COLO668 (cell line): ENCODE results near the gene FGF21.
"Not testable (repeated sequence)": the region's sequence is repeated elsewhere in the genome, so short reads cannot be mapped to it uniquely, and the experiment has no call there.

ENCODE experiments used
- DNase-seq: peaks from one replicate; lab custom pipeline; 2025; ENCODE audit not compliant: unreplicated experiment; lab: John Stamatoyannopoulos, UW

Gene FGF21

GRCh38 chr19:48751845-48752495 lies 3.4 kb upstream of the FGF21 start:
- peak; percentile 20 for DNase-seq

- DNase-seq = peak; percentile 98
Observed at GRCh38 chr19:48752496-48753365, 2.6 kb upstream of the FGF21 start, which contains the start of gene FUT1. Gene FUT1 (minus strand): TSS chr19:48752641. CDS start chr19:48751281, 1,360 bp downstream.

GRCh38 chr19:48755787-48756186 lies 463 bp downstream of the FGF21 start:
- DNase-seq = no peak

- no peak for DNase-seq
Observed at GRCh38 chr19:48756212-48756611, 888 bp downstream of the FGF21 start.

- no peak for DNase-seq
Observed at GRCh38 chr19:48756686-48757085, 1.4 kb downstream of the FGF21 start.

GRCh38 chr19:48757089-48757675 lies 1.9 kb downstream of the FGF21 start:
- DNase-seq = no peak

- DNase-seq = no peak
Observed at GRCh38 chr19:48757741-48758144, 2.4 kb downstream of the FGF21 start.

GRCh38 chr19:48760504-48761205 lies 5.3 kb downstream of the FGF21 start:
- DNase-seq = no peak

- DNase-seq = not testable (repeated sequence)
Observed at GRCh38 chr19:48765816-48766215, 10.5 kb downstream of the FGF21 start.

- not testable (repeated sequence) for DNase-seq
Observed at GRCh38 chr19:48768171-48768753, 12.9 kb downstream of the FGF21 start.

- no peak for DNase-seq
Observed at GRCh38 chr19:48768994-48769713, 13.8 kb downstream of the FGF21 start.

- no peak for DNase-seq
Observed at GRCh38 chr19:48770266-48770665, 14.9 kb downstream of the FGF21 start.

- DNase-seq = no peak
Observed at GRCh38 chr19:48770734-48771472, 15.6 kb downstream of the FGF21 start.

- no peak for DNase-seq
Observed at GRCh38 chr19:48772503-48772953, 17.2 kb downstream of the FGF21 start.

GRCh38 chr19:48777139-48777538 lies 21.8 kb downstream of the FGF21 start:
- no peak for DNase-seq

GRCh38 chr19:48777720-48778119 lies 22.4 kb downstream of the FGF21 start:
- no peak for DNase-seq

GRCh38 chr19:48779636-48780035 lies 24.3 kb downstream of the FGF21 start:
- DNase-seq = no peak

GRCh38 chr19:48780631-48781391 lies 25.5 kb downstream of the FGF21 start:
- no peak for DNase-seq

- no peak for DNase-seq
Observed at GRCh38 chr19:48784527-48784926, 29.2 kb downstream of the FGF21 start.
